ENCODE results near the gene FAM131C.
"Not testable (repeated sequence)": the region's sequence is repeated elsewhere in the genome, so short reads cannot be mapped to it uniquely, and the experiment has no call there.

FAM131C gene

DNA sequence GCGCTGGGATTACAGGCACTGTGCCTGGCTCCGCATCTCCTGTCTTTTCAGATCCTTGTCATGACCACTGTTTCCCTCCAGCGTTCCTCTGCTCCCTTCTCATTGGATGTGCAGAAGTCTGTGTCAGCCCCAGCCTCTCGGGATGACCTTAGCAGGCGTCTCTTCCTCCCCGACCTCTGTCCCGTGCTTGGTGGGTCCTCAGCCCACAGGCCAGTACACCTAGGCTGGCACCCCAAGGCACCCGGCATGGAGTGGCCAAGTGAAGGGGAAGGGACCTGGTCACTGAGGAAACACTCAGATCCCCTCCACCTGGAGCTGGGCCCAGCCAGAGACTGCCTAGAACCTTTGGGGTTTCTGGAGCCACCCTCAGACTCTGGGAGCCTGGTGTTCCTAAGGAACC, 32.3 kb downstream of the FAM131C start:
- no peak for DNase-seq (ENCODE audit: low read depth in 3 of 3, low spot score in 1 of 3)

DNA sequence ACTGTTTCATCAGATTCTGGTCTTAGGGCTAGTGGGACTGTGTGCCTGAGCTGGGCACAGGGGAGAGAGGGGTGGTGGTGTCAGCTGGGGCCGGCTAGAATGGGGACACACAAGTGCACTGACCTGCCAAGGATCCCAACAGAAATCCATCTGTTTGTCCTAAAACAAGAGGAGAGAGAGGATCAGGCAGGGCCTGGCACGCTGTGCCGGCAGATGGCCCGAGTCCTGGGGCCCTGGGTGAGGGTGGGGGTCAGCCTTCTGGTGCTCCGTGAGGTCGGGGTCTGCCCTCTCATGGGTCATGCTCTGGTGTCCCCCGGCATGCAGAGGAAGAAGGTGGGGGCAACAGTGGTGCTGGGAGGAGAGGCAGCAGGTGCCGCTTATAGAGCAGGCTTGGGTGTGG, 33.6 kb downstream of the FAM131C start:
- DNase-seq (ENCODE audit: low read depth in 3 of 3, low spot score in 1 of 3): not testable (repeated sequence)

DNA sequence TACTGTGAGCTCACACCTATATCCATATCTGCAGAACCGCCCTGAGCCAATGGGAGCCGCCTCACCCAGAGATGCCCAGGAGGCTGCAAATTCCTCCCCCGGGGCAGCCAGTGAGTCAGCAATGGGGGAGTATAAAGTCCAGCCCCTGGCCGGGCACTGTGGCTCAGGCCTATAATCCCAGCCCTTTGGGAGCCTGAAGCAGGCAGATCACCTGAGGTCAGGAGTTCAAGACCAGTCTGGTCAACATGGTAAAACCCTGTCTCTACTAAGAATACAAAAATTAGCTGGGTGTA, 34.9 kb downstream of the FAM131C start:
- DNase-seq (ENCODE audit: low read depth in 3 of 3, low spot score in 1 of 3): no peak

DNA sequence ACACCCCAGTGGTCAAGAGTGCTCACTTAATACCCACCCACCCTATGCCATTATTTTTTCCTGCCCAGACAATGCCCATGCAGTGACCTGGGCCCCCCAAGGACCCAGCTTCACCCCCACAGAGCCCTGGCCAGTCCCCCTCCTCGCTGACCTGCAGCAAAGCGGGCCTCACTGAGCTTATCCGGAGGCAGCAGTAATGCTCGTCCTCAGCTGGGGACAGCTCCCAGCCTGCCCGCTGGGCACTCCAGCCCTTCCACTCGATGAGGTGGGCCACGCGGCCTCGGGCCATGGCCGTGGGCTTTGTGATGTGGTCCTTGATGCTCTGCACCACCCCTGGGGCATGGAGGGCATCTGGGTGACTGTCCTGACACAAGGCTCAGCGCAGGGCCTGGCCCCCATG, 37.0 kb downstream of the FAM131C start:
- DNase-seq (ENCODE audit: low read depth in 3 of 3, low spot score in 1 of 3): not testable (repeated sequence)

DNA sequence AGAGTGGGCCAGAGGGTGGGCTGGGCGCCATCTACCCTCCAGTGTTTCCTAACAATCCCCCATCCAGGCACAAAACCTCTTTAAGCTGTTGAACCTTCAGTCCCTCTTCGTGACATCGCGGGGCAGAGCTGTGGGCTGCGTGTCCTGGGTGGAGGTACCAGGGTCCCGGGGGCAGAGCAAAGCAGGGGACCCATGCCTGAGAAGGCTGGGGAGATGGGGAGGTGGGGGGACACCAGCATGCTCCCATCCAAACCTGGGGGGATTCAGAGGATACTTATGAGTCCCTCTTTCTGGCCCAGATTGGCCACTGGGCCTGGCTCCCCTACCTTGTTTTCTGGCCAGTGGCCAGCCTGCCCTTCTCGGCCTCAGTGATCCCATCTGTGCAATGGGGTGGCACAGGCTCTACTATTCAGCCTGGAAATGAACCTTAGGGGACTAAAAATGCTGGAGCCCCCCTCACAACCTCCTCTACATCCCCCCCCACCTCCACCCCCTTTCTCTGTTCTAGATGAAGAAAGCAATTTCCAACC, 40.3 kb downstream of the FAM131C start:
- not testable (repeated sequence) for DNase-seq (ENCODE audit: low read depth in 3 of 3, low spot score in 1 of 3)

DNA sequence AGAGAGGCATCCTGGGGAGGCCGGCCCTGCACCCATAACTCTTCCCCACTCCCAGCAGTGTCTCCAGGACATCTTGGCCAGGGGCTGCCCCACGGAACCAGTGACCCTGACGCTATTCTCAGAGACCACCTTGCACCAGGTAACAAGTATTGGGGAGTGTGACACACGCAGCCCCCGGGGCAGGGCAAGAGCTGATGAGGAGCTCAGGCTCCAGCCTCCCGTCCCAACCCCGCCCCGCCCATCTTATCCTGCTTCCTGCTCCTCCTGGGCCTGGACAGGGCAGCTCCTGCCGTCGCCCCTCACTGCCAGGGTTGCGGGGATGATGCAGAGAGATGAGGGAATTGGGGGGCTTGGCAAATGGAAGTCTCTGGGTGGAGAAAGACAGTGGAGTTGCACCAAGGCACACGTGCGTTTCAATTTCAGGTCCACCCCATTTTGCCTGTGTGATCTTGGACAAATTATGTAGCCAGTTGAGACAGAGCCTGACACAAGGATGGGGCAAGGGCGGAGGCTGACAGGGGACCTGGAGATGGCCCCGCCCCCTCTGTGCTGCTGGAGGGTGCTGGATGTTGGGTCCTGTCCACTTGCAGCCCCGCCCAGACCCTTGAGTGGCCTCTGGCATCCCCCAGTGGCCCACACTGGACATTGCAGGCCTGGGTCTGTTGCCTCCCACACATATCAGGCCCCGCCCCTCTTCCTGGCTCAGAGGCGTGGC, 40.9 kb downstream of the FAM131C start:
- peak in 1 of 3 donors; percentile 32 for DNase-seq (ENCODE audit: low read depth in 3 of 3, low spot score in 1 of 3)

DNA sequence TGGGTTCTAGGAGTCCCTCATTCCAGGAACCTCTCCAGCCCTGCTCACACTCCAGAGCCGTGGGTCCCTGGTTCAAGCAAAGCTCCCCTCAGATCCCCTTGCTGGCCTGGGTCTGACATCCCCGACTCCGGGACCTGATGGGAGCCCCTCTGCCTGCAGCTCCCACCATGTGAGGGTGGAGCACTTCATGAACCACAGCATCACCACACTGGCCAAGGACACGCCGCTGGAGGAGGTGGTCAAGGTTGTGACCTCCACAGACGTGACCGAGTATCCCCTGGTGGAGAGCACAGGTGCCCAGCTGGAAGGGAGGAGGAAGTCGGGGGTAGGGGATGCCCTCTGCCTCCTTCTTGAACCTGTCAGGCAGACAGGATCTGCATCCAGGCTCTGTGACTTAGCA, 41.9 kb downstream of the FAM131C start:
- DNase-seq (ENCODE audit: low read depth in 3 of 3, low spot score in 1 of 3): no peak

DNA sequence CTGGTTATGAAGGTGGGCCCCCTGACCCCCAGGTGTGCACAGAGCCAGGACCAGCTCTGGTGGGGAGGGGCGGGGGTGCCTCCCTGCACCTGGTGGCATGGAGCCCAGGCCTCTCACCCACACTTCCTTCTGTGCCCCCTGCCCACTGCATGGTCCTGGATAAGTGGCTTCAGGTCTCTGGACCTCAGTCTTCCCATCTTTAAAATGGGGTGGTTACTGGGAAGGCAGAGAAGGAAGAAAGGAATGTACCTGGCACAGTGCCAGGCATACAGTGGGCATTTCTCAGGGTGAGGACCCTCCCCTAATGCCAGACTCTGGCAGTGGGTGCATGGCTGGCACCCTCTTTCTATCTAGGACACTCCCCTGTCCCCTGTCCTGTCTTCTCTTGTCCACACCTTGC, 44.2 kb downstream of the FAM131C start:
- no peak for DNase-seq (ENCODE audit: low read depth in 3 of 3, low spot score in 1 of 3)

DNA sequence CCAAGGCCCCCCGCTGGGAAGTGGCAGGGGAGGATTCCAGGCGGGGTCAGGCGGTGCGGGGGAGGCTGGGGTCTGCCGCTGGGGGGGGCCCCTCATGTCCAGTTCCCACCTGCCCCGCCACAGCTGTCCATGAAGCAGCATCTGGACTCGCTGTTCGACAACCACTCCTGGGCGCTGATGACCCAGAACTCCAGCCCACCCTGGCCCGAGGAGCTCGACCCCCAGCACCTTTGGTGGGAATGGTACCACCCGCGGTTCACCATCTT, 44.5 kb downstream of the FAM131C start:
- DNase-seq (ENCODE audit: low read depth in 3 of 3, low spot score in 1 of 3): not testable (repeated sequence)

DNA sequence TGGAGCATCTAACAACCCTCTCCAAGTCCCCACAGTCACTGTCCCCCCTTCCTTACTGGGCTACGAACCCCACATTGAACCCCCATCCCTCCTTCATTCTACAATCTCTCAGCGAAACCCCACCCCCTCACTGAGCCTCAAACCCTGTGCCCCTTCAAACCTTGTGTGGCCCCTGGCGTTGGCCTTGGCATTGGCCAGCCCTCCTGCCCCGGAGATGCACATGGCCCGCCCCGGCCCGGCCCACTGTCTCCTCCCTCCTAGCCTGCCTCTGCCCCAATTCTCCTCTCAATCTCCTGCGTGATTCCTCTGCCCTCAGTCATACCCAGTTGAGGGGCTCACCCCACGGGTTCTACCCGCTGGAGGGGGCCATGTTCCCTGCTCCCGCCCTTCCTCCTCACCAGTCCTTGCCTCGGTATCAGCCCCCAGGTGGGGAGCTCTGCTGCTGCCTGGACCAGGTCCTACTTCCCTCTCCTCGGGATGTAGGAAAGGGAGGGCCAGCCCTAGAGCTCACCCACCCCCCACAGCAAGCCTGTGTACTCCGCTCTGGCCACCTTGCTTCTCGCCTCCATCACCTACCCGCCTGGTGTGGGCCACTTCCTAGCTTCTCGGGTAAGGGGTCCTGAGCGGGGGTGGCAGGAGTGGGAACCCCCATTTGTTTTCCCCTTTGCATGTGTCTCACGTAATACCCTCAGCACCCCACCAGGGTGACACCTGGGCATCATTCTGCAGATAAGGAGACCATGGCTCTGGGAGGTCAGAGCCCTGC, 45.0 kb downstream of the FAM131C start:
- no peak for DNase-seq (ENCODE audit: low read depth in 3 of 3, low spot score in 1 of 3)

DNA sequence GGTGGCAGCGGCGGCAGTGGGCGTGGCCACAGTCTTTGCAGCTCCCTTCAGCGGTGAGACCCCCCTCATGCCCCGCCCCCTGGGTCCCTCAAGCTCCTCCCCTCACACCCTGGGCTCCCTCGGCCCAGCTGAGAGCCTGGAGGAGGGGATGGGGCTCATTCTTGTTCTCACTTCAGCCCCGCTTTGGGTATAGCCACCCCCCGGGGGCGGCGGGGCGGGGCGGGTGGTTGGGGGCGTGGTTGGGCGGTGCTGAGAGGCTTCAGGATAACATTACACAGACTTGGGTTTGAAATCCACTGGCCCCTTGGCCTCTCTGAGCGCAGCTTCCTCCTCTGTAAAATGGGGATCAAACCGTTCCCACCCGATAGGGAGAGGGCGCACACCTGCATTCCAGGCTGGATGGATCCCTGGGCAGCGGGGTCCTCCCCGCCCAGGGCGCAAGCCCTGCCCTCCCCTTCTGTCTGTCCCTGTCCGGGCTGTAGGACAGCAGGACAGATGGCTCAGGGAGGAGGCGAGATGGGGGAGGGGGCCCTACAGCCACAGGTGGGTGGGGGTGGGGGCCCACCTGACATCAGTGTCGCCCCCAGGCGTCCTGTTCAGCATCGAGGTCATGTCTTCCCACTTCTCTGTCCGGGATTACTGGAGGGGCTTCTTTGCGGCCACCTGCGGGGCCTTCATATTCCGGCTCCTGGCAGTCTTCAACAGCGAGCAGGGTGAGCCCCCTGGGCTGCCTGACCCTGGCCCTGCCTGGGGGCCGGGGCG, 46.5 kb downstream of the FAM131C start:
- peak in 1 of 3 donors; percentile 42 for DNase-seq (ENCODE audit: low read depth in 3 of 3, low spot score in 1 of 3)

DNA sequence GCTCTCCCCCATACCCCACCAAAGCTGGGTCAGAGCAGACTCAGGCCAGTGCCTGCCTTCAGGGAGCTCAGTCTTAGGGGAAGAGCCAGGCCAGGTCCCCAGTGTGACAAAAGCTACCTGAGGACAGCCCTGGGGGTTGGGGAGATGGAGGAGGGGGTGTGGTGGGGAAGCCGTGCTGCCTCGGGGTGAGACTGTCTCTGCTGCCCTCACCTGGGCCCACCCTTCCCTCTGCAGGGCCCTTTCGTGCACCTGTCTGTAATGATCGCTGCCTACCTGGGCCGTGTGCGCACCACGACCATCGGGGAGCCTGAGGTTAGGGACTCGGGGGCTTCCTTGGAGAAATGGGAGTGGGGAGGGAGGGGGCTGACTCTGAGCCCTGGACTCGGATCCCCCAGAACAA, 47.1 kb downstream of the FAM131C start:
- DNase-seq (ENCODE audit: low read depth in 3 of 3, low spot score in 1 of 3): not testable (repeated sequence)

DNA sequence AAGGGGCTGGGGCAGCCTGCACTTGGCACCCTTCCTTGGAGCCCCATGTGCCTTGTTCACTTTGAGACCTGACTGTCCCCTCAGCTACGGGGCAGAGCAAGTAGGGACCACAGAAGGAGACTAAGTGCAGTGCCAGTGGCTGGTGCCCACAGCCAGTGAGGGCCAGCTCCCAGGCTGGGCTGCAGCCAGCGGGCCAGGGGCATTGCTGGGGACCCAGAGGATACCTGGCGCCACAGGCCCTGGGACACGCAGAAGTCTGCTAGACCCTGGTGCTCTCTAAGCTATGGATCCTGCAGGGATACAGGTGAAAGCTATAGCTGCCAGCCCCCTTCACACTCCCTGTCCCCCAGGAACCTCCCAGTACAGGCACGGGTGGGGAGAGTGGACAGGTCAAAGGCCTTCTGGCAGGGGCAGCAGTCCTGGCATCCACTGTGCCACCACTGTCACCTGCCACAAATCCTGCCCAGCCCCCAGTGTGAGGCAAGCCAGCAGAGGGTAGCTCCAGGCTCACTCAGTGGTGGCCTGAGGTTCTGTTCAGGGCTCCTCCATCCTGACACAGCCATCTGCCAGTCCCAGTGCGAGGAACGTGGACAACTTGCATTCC, 50.3 kb downstream of the FAM131C start:
- DNase-seq (ENCODE audit: low read depth in 3 of 3, low spot score in 1 of 3): no peak

DNA sequence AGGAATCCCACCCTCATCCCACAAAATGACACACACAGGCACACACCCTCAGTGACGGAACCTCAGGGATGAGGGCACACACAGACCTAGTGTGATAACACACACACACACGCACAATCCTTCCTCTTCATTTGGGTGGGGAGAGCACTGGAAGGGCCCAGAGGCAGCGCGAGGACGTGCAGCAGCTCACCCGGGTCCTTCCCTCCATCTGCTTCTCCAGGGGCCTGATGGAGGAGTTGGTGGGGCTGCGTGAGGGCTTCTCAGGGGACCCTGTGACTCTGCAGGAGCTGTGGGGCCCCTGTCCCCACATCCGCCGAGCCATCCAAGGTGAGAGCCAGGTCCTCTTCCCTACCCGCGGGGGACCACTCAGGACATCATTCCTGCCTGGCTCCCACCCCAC, 51.1 kb downstream of the FAM131C start:
- no peak for DNase-seq (ENCODE audit: low read depth in 3 of 3, low spot score in 1 of 3)

DNA sequence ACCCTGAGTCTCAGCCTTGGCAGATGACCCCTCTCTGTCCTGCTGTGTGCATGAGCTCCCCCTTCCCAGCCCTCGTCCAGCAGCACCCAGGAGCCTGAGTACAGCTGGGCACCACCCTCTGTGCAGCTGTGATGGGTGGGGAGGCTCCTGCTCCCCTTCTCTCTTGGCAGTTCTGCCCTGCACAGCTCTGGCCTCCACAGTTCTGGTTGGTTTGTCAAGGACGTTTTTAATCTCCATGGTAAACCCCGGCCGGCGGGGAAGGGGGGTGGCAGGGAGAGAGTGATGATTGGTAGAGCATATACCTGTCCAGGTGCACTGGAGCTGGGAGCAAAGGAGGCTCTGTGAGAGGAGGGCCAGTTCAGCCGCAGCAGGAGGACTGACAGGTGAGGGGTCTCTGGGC, 51.8 kb downstream of the FAM131C start, which contains the start of gene CLCNKA:
TSS of gene CLCNKA (plus strand) at position 356 of the 400 bp plus-strand sequence. CDS start 584 bp downstream, outside the sequence.
- DNase-seq (ENCODE audit: low read depth in 3 of 3, low spot score in 1 of 3): no peak

DNA sequence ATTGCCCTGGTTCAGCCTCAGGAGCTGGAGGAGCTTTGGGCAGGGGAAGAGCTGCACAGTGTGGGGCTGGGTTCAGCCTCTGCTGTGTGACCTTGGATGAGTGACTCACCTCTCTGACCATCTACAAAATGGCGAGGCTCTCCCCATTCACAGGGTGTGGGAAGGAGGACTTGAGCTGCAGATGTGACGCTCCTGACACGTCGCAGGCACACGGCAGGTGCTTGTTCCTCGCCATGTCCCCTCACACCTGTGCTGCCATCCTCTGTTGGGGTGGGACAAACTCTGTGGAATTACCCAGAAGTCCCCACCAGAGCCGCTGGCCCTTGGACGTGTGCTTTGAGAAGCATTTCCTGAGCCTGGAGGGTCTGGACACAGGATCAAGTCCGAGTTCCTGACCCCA, 52.6 kb downstream of the FAM131C start:
- DNase-seq (ENCODE audit: low read depth in 3 of 3, low spot score in 1 of 3): not testable (repeated sequence)

DNA sequence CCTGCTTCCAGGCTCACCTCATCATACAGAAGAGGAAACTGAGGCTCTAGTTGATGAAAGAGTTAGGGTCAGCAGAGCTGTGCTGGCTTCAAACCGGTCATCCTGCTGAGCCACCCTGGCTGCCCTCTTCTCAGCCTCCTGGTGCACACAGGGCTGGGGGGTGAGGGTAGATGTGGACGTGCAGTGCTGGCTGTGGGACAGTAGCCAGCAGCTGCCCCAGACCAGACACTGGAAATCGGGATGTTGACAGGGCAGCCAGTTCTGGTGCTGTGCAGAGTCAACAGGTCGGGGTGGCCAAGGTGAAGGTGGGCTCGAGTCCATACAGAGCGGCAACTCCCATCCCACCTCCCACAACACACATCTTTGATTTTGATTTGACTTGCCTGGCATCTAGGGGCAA, 53.1 kb downstream of the FAM131C start:
- DNase-seq (ENCODE audit: low read depth in 3 of 3, low spot score in 1 of 3): no peak

DNA sequence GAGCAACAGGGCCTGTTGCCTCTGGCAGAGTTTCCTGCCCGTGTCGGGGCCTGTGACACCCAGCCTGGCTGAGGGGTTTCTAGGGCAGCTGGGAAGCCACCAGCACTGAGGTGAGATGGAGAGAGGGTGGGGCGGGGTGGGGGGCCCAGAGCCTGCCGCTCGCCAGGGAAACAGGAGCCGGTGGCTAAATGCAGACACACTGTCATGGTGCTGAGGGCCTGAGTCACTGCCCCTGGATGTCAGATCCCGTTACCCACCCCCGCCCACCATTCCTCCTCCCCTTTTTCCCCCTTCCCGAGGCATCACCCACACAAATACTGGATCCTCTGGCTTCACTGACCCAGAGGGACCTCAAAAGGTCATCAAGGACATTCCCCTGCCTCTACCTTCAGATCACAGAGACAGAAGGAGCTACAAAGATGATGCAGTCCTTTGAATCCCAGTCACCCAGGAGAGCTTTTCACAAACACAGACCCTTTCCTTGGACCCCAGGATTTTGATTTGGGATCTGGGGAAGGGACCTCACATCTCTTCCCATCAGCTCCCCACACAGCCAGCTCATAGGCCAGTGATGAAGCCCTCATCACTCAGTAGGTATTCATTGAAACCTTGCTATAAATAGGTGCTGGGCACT, 53.7 kb downstream of the FAM131C start:
- no peak for DNase-seq (ENCODE audit: low read depth in 3 of 3, low spot score in 1 of 3)

DNA sequence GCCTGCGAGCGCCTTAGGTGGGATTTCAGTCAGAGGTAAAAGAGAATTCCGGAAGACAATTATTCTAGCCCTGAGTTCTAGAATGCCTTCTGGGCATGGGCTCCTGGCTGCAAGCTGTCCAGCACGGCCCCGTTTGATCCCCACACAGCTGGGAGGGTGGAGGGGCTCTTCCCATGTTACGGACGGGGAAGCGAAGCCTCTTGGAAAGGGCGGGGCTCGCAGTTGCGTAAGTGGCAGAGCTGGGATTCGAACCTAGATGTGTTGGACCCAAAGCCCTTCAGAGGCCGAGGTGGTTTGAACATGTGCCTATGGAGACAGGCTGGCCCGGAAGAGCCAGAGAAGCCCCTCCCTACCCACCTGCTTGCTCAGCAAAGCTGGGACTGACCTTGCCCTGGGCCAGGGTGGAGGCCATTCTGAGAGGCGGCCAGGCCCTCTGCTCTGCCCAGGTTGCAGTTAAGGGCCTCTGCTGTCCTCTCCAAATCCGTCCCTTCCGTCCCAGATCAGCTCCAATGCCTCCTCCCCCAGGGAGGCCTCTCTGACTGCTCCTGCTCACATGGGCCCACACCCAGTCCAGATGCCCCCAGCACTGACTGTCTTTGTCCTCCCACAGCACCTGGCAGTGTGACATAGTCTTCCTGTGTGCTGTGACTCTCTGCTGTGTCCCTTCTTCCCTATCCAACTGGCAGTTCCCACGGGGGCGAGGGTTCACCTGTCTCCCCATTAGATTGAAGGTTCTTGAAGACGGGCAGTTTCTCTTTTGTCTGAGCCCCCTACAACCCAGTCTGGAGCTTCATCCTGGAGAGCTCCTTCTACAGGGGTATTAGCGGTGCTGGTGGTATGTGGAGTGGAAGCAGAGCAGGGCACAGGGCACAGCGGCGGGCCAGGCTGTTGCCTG, 54.5 kb downstream of the FAM131C start:
- no peak for DNase-seq (ENCODE audit: low read depth in 3 of 3, low spot score in 1 of 3)

DNA sequence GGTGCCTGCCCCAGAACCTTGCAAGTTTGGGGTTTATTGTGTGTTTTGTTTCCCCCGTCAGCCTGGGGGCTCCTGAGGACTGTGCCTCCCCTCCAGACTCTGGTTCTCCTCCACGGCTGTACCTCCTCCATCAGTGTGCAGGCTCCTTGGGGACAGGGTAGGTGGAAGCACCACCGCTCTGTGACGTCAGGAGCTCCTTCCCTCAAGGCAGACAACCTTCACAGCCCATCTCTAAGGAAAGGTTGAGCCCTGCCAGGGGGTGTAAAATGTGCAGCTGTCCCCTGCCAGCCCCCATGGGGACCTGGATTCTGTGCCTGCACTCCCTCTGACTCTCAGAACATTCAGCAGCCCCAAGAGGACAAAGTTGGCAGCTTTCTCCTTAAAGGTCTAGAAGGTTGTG, 55.1 kb downstream of the FAM131C start:
- DNase-seq (ENCODE audit: low read depth in 3 of 3, low spot score in 1 of 3): no peak

All from stimulated activated CD4-positive, alpha-beta T cell treated with anti-CD3 and anti-CD28 coated beads, TNF-alpha, amount 100 ng/mL, for 1 hour (primary cell).